OCI-LY3 (cell line): ENCODE data around the gene HS3ST2.

ENCODE experiments used
- EZH2phosphoT487 ChIP-seq: fragments of 200-600 bp; shearing (Covaris generic); IDR thresholded peaks from 2 replicates; pipeline ENCODE4 v1.6.1; 2018; ENCODE audit warnings: antibody characterized with exemption, mixed run types, low read depth
- TF ChIP-seq, protein P1 (sequence below): fragments of 200-600, 300-600 bp; sonication (generic); IDR thresholded peaks from 2 replicates; pipeline ENCODE4 v1.5.1; 2014; ENCODE audit warnings: antibody characterized with exemption, low read length, low read depth

DNA sequence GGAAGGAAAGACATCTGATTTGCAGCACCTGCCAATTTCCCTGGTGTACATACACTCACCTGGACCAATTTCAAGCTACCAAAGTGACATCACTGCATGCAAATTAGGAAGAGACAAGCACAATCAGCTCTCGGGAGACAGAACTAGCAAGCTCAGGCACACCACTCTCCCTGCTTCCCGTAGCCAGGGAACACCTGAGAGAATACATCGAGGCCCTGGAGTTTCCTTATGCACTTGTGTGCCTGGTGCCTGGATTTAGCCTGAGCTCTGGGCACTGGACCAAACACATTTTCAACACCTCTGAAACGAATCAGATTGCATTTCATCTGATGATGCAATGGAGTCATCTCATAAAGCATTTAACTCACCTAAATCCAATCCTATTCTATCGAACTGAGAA is 110.5 kb downstream of the HS3ST2 start:
- TF ChIP-seq, protein P1, sequence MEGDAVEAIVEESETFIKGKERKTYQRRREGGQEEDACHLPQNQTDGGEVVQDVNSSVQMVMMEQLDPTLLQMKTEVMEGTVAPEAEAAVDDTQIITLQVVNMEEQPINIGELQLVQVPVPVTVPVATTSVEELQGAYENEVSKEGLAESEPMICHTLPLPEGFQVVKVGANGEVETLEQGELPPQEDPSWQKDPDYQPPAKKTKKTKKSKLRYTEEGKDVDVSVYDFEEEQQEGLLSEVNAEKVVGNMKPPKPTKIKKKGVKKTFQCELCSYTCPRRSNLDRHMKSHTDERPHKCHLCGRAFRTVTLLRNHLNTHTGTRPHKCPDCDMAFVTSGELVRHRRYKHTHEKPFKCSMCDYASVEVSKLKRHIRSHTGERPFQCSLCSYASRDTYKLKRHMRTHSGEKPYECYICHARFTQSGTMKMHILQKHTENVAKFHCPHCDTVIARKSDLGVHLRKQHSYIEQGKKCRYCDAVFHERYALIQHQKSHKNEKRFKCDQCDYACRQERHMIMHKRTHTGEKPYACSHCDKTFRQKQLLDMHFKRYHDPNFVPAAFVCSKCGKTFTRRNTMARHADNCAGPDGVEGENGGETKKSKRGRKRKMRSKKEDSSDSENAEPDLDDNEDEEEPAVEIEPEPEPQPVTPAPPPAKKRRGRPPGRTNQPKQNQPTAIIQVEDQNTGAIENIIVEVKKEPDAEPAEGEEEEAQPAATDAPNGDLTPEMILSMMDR: no peak
- no peak for TF ChIP-seq EZH2phosphoT487
